Activated CD8-positive, alpha-beta memory T cell treated with anti-CD3 and anti-CD28 coated beads for 48 hours (primary cell): Measurements from ENCODE around the gene RAB15.
A peak's percentile ranks its signal among the peaks of the same experiment; 100 is the strongest.

Source experiments
- DNase-seq, 3 experiments: peaks; one replicate each; pipeline ENCODE4 v3.0.0-alpha.2; 2020; ENCODE audit warnings: low read depth in 2 of 3, low spot score in 2 of 3

RAB15 gene

DNA sequence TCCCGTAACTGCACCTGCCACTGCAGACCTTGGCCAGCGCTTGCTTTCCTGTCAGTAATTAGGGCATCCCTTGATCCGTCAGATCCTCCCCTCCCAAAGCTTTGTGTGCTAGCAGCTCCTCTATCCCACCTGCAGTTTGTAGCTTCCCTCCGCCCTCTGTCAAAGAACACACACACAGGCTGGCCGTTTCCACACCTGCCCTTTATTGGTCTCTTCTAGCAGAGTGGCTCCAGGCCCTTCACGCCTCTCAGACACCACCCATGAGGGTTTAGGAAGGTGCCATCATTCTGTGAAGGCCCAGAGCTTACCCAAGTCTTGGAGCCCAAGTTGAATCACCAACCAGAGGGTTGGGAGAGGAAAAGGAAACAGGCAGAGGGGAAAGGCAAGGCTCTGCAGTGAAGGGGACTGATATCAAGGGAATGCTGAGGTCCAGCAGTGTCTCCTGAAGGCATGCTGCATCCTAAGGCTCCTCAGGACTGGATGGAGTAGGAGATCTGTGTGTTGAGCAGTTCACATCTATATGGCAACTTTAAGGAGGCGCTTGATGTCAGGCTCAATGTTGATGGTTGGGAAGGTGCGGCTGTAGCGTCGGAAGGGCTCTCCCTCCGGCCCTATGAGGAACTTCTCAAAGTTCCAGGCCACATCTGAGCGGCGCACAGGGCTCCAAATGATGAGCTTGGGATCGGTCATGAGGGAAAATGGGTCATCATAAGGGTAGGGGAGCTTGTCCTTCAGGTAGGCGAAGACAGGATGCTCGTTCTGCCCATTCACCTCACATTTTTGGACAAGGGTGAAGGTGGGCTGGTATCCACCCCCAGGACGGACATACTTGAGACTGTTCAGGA lies 32.9 kb downstream of the RAB15 start:
- DNase-seq, result no peak

DNA sequence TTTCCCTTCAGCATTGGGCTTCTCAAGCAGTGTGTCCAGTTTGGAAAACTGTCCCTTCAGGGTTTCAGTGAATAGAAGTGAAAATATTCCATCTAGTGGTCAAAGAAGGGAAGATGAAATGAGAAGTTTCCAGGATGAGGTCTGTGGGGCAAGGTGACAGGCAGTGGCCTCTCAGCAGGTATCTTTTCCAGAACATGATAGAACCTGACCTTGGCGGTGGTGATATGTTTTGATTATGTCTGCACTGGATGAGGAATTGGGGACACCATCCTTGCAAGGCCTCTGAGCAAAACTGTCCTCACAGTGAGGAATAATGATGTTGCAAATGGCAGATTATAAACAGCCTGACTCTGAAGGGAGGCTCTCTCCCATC lies 34.3 kb downstream of the RAB15 start:
- no peak for DNase-seq

DNA sequence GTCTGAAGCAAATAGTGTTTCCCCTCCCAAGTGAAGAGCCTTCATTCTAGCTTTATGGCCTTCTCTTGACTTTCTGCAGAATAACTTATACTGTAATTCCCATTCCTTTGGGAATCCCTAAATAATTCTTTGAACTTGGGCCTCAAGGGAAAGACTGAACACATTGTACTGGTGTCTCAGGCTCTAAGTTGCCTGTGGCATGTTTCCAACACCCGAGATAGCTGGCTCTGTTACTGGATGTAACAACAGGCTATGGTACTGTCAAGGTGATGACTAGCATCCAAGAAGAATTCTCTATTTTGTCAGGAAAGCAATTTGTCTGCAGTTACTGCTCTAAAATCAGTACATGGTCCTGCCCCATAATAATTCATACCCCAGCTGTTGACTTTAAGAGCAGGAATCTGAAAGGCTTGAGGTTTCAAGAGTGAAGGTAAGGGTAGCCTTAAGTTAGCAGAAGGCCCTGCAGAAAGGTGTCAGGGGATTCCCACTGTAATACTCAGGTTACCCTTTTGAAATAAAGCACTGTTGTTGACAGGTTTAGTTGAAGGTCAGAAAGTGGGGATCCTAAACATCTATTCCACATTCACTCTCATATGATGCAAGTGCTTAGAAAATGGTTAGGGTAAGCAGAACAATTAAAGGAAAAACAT lies 34.8 kb downstream of the RAB15 start:
- no peak for DNase-seq

GRCh38 chr14:64935508-64935907 lies 36.6 kb downstream of the RAB15 start:
- DNase-seq, result no peak

- no peak for DNase-seq
Observed at GRCh38 chr14:64934338-64934929, 37.7 kb downstream of the RAB15 start.

DNA sequence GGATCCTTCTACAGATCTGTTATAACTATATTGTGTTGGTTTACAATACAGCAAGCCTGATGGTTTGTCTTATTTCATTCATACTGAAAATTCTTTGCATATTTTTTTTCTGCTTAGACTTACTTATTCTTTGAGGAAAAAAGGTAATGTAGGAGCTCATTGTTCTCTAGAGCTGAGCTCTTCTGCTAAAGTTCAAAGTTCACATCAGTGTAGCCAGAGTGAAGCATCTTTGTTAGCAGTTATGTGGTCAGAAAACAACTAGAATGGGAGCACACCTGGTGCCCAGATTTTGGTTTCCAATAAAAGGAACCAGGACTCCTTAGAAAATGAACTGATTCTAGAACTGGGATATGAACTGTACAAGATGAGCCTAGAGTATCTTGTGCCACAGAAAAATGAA lies 39.9 kb downstream of the RAB15 start:
- DNase-seq, result no peak

GRCh38 chr14:64931123-64931522 lies 41.0 kb downstream of the RAB15 start:
- no peak for DNase-seq

- DNase-seq, result no peak
Observed at GRCh38 chr14:64930085-64930843, 41.9 kb downstream of the RAB15 start.

- no peak for DNase-seq
Observed at GRCh38 chr14:64929014-64929359, 43.1 kb downstream of the RAB15 start.

GRCh38 chr14:64928239-64929013 lies 43.7 kb downstream of the RAB15 start:
- DNase-seq, result no peak

GRCh38 chr14:64927031-64927430 lies 45.1 kb downstream of the RAB15 start:
- DNase-seq, result no peak

- no peak for DNase-seq
Observed at GRCh38 chr14:64926398-64926995, 45.6 kb downstream of the RAB15 start.

GRCh38 chr14:64923015-64923414 lies 49.1 kb downstream of the RAB15 start:
- DNase-seq, result no peak

DNA sequence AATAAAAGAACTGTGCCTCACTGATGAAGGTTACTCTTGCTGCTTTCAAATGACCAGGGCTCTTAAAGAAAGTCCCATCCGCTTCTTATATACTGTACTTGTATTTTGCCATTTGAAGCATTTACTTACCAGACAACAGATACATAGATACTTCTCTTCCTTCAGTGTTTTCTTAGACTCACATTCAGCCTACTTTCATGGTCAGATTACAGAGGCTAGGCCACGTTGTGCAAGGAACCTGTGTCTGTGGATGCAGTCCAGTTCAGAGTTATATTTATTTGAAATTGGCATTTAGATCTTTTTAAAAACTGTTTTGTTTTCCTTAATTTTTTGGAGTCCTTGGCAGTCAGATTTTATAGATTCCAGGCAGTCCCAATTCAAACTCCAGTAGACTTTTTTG lies 51.7 kb downstream of the RAB15 start:
- no peak for DNase-seq

- no peak for DNase-seq
Observed at GRCh38 chr14:64919618-64920017, 52.5 kb downstream of the RAB15 start.

DNA sequence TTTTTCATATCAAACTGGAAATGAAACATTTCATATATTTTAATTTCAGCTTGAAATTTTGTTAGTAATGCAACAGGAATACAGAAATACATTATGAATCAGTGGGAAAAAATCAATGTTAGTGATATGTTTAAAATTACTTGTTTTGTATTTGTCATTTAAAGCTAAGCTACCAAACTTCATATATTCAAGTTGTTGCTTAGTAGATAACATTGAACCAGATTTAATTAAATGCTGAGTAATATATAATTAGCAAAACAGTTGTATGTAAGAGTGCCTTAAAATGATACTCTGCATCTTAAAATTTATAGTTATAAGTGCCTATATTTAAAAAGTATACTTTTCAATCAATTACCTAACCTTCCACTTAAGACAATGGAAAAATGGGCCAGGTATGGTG lies 52.9 kb downstream of the RAB15 start:
- DNase-seq, result no peak

GRCh38 chr14:64918216-64918615 lies 53.9 kb downstream of the RAB15 start:
- DNase-seq, result no peak

- DNase-seq, result no peak
Observed at GRCh38 chr14:64915797-64916196, 56.3 kb downstream of the RAB15 start.

DNA sequence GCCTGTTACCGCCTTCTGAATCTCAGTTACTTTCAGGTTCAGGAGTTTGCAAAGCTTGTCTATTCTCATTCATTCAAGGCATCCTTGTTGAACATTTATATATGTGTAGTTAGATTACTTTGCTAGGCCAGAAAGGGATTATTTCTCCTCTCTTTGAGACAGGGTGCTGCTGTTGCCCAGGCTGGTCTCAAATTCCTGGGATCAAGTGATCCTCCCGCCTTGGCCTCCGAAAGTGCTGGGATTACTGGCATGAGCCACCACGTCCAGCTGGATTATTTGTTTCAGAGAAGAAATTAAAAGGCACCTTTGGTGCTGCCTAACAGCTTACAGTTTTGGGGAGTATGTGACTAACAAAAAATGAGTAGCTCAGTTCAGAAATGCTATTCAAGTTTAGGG lies 57.1 kb downstream of the RAB15 start:
- no peak for DNase-seq

DNA sequence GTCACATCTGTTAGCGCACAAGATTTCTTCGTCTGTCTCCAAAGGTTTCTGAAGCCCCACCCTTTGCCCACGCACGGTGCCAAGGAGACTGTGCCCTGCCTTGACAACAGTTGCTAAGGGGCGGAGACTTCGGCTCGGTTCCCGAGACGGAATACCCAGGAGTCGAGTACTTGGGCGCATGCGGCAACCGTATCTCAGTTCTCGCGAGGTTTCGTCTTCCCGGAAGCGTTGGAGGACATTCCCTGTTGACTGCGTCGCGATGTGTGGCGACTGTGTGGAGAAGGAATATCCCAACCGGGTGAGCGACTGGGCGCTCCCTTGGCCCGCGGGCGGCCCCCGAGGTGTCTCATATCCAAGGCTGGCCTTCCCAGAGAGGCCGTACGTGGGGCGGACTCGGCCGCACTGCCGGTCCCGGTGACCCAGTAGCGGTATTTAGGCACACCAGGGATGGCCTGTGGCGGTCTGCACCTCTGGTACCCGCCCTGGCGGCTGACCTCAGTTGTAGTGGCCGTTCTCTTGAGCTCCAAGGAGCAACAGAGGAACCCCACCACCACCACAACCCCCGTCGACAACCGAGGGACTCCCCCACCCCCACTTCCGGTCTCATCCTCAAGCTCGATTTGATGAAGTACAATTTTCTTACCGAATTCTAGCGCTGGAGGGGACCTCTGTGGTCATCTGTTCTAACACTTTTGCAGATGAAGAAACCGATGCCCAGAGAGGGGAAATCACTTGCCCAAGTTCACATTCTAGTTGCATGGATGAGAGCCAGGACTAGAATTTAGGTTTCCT lies 57.7 kb downstream of the RAB15 start, which contains the start of gene CHURC1:
TSS of gene CHURC1 (plus strand) at position 219 of the 792 bp plus-strand sequence. CDS start at position 260, 41 bp downstream.
- DNase-seq, result peak; percentile 83 to 89 (median 87)
